ENCODE results near the gene VWCE. TPM values are rescaled to one million over a fixed set of nuclear protein-coding genes. Genes with fewer than 3 reads are reported as not detected.

The VWCE gene
- total RNA-seq, 1 donor from 2014 or later, result 20.0 TPM

- TF ChIP-seq CTCF (conservative IDR thresholded peaks at IDR 0.05), result no peak
- no peaks in the 10 kb centered on the region for H3K9me3 Mint-ChIP-seq
- no peaks in the 10 kb centered on the region for H3K4me1 Mint-ChIP-seq (ENCODE audit: unreplicated experiment)
- H3K4me3 Mint-ChIP-seq, result no peak overlapping the region
- no peaks in the 10 kb centered on the region for H3K27me3 Mint-ChIP-seq
- no peak overlapping the region for H3K27ac Mint-ChIP-seq
- no peak for DNase-seq (ENCODE audit: extremely low spot score, unreplicated experiment)
- no peaks in the 10 kb centered on the region for H3K36me3 Mint-ChIP-seq
Measured at GRCh38 chr11:61265357-61265756, 29.8 kb downstream of the VWCE start.

GRCh38 chr11:61264795-61265194 is 30.3 kb downstream of the VWCE start:
- TF ChIP-seq CTCF (conservative IDR thresholded peaks at IDR 0.05), result no peak
- no peaks in the 10 kb centered on the region for H3K4me1 Mint-ChIP-seq (ENCODE audit: unreplicated experiment)
- no peaks in the 10 kb centered on the region for H3K36me3 Mint-ChIP-seq
- H3K9me3 Mint-ChIP-seq, result no peaks in the 10 kb centered on the region
- H3K27ac Mint-ChIP-seq, result no peak overlapping the region
- H3K4me3 Mint-ChIP-seq, result no peak overlapping the region
- H3K27me3 Mint-ChIP-seq, result no peaks in the 10 kb centered on the region
- no peak for DNase-seq (ENCODE audit: extremely low spot score, unreplicated experiment)

GRCh38 chr11:61264371-61264770 is 30.7 kb downstream of the VWCE start:
- Mint-ChIP-seq H3K27ac (no peak overlapping the region), H3K4me3 (no peak overlapping the region), H3K27me3 (no peaks in the 10 kb centered on the region), H3K36me3 (no peaks in the 10 kb centered on the region), H3K4me1 (ENCODE audit: unreplicated experiment) (no peaks in the 10 kb centered on the region), H3K9me3 (no peaks in the 10 kb centered on the region)
- no peak for TF ChIP-seq CTCF (conservative IDR thresholded peaks at IDR 0.05)
- no peak for DNase-seq (ENCODE audit: extremely low spot score, unreplicated experiment)

GRCh38 chr11:61259363-61259762 is 35.8 kb downstream of the VWCE start:
- no peak for DNase-seq (ENCODE audit: extremely low spot score, unreplicated experiment)
- Mint-ChIP-seq H3K4me1 (ENCODE audit: unreplicated experiment) (no peaks in the 10 kb centered on the region), H3K27me3 (no peaks in the 10 kb centered on the region), H3K36me3 (no peaks in the 10 kb centered on the region), H3K4me3 (no peak overlapping the region), H3K27ac (no peak overlapping the region), H3K9me3 (no peaks in the 10 kb centered on the region)
- no peak for TF ChIP-seq CTCF (conservative IDR thresholded peaks at IDR 0.05)

GRCh38 chr11:61258546-61258945 is 36.6 kb downstream of the VWCE start:
- no peak overlapping the region for H3K27ac Mint-ChIP-seq
- H3K9me3 Mint-ChIP-seq, result no peaks in the 10 kb centered on the region
- TF ChIP-seq CTCF (conservative IDR thresholded peaks at IDR 0.05), result no peak
- DNase-seq (ENCODE audit: extremely low spot score, unreplicated experiment), result no peak
- H3K36me3 Mint-ChIP-seq, result no peaks in the 10 kb centered on the region
- no peaks in the 10 kb centered on the region for H3K27me3 Mint-ChIP-seq
- H3K4me3 Mint-ChIP-seq, result no peak overlapping the region
- no peaks in the 10 kb centered on the region for H3K4me1 Mint-ChIP-seq (ENCODE audit: unreplicated experiment)
